ENCODE data around the gene MGST1. TPM values are rescaled to one million over a fixed set of nuclear protein-coding genes. Genes with fewer than 3 reads are reported as not detected.

MGST1 gene
- total RNA-seq, 2 donors from 2014 or later = 120 to 132 TPM

DNA sequence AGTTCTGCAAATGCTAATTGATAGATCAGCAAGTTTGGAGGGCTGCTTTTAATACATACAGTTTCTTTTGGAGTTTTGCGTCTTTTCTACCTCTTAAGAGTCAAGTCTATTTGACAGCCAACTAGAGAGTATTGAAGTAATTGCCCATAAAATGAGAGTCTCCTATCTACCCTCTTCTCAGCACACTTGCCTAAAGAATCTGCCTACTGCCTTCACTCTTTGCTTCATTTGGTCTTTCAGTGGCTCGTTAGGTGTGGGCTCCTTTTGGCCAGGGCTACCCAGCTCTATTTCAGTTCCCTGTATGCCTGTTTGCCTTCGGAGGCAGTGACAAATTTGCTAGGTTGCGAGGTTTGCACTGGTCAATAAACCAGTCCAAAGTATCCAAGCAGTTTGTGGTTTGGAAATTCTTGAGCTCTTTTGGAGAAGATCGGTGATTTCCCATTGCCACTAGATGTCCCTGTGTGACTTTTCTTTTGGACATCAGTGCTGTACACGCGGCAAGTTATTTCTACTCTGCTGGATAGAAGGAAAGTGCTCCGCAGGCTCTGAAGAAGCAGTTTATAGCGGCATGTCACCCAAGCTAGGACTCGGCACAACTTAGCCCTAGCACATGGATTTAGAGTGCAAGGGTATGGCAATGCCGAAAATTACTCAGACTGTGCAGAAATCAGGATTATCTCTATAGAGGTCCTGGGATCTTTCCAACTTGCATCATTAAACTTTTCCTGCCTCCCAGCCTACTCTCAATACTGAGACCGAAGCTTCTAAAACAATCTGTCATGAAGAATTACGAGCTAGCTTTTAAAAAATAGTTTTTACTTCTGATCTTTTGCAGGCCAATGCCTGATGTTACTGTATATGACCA lies 38.6 kb downstream of the MGST1 start:
- Histone ChIP-seq H3K27ac (no peak overlapping the region), H3K27me3 (no peaks in the 10 kb centered on the region), H3K9me3 (no peaks in the 10 kb centered on the region), H3K4me3 (no peak overlapping the region), H3K4me1 (peaks cover 10% of the 10 kb centered on the region), H3K36me3 (replicated peaks in 1 of 2; ENCODE audit: insufficient read depth in 1 of 2, low read depth in 2 of 2) (no peaks in the 10 kb centered on the region)
- intact Hi-C loops (cut with DNase I) = no loop called here
- peak; percentile 93 for ATAC-seq
- peak; percentile 54 to 70 (median 60) for DNase-seq
- WGBS, 2 donors = 14% methylated on average over 13 of the region's 13 CpGs
- no peak for TF ChIP-seq POLR2A (IDR thresholded peaks at IDR 0.05)
- TF ChIP-seq, protein P1, sequence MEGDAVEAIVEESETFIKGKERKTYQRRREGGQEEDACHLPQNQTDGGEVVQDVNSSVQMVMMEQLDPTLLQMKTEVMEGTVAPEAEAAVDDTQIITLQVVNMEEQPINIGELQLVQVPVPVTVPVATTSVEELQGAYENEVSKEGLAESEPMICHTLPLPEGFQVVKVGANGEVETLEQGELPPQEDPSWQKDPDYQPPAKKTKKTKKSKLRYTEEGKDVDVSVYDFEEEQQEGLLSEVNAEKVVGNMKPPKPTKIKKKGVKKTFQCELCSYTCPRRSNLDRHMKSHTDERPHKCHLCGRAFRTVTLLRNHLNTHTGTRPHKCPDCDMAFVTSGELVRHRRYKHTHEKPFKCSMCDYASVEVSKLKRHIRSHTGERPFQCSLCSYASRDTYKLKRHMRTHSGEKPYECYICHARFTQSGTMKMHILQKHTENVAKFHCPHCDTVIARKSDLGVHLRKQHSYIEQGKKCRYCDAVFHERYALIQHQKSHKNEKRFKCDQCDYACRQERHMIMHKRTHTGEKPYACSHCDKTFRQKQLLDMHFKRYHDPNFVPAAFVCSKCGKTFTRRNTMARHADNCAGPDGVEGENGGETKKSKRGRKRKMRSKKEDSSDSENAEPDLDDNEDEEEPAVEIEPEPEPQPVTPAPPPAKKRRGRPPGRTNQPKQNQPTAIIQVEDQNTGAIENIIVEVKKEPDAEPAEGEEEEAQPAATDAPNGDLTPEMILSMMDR (IDR thresholded peaks at IDR 0.05) = peak in 6 of 7 experiments; percentile 18 to 83 (median 66)

DNA sequence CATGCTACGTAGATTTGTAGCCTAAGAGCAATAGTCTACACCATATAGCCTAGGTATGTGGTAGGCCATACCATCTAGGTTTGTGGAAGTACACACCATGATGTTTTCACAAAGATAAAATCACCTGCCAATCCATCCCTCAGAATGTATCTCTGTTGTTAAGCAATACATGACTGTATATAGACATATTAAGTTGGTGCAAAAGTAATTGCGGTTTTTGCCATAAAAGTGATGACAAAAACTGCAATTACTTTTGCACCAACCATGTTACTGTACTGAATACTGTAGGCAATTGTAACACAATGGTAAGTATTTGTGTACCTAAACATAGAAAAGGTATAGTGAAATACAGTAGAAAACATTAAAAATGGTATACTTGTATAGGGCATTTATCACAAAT lies 40.5 kb downstream of the MGST1 start:
- WGBS, 2 donors = 75 to 87% methylated on average over 2 of the region's 2 CpGs

DNA sequence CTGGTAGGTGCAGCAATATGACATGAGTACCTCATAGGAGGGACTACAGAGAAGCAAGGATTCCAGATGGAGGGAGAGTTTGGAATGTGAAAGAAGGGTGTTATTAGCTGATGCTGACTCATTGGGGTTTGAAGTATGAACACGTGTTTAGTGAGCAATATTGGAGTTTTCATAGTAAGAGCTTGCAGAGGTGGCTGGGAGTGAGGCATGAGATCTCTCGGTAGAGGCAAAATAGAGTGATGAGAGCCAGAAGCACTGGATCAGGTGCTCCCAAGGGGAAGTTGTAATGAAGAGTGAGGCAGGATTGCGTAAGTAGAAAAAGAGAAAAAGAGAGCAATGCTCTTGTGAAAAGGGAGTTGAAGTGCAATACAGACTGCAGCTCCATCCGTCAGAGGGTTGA lies 42.1 kb downstream of the MGST1 start:
- intact Hi-C loops (cut with DNase I) = no loop called here
- no peak for ATAC-seq
- DNase-seq = no peak
- Histone ChIP-seq H3K9me3 (no peaks in the 10 kb centered on the region), H3K4me1 (peaks cover 10% of the 10 kb centered on the region), H3K4me3 (no peak overlapping the region), H3K27ac (no peak overlapping the region), H3K36me3 (replicated peaks in 1 of 2; ENCODE audit: insufficient read depth in 1 of 2, low read depth in 2 of 2) (no peaks in the 10 kb centered on the region), H3K27me3 (no peaks in the 10 kb centered on the region)
- TF ChIP-seq, protein P1 (IDR thresholded peaks at IDR 0.05) = no peak
- TF ChIP-seq POLR2A (IDR thresholded peaks at IDR 0.05) = no peak
- WGBS, 2 donors = 71 to 74% methylated on average over 4 of the region's 4 CpGs

More for the DNA sequence above, 40.5 kb downstream of the MGST1 start:
- H3K27me3 ChIP-seq = no peaks in the 10 kb centered on the region
- H3K36me3 ChIP-seq (replicated peaks in 1 of 2; ENCODE audit: insufficient read depth in 1 of 2, low read depth in 2 of 2) = no peaks in the 10 kb centered on the region
- DNase-seq (no peak), ATAC-seq (no peak)
- no peak for TF ChIP-seq POLR2A (IDR thresholded peaks at IDR 0.05)
- TF ChIP-seq, protein P1 (IDR thresholded peaks at IDR 0.05) = no peak
- H3K4me1 ChIP-seq = peaks cover 10% of the 10 kb centered on the region
- no peaks in the 10 kb centered on the region for H3K9me3 ChIP-seq
- no peak overlapping the region for H3K27ac ChIP-seq
- intact Hi-C loops (cut with DNase I) = no loop called here
- H3K4me3 ChIP-seq = no peak overlapping the region

DNA sequence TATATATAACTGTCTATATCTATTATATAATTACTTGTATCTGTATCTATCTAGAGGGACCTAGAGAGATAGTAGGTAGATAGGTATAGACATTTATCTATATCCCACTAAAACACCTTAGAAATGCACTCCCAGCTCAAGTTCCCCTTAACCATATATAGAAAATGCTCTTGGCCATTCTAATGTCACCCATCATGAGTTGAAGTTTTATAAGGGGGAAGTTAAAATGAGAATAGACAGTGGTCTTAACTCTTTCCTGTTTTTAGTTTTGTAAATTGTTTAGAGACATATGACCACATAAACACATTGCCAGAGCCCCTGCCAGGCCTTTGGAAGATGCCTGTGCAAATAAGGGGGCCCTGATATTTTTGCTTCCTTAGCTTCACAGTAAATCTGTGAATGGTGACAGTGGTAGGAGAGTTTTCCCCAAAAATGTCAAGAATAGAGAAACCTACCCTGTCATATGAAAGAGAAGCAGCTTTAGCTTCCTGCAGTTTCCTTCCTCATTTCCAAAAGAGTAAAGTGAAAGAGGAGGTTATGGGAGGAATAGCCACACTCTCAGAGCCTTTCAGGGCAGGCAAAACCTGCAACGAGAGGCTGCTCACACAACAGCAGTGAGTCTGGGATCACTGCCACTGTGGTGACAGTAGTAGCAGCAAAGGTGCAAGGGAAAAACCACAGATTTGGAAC lies 45.5 kb downstream of the MGST1 start:
- Histone ChIP-seq H3K27me3 (no peaks in the 10 kb centered on the region), H3K4me1 (no peaks in the 10 kb centered on the region), H3K4me3 (no peak overlapping the region), H3K9me3 (no peaks in the 10 kb centered on the region), H3K36me3 (replicated peaks in 1 of 2; ENCODE audit: insufficient read depth in 1 of 2, low read depth in 2 of 2) (no peaks in the 10 kb centered on the region), H3K27ac (no peak overlapping the region)
- ATAC-seq (no peak), DNase-seq (no peak)
- intact Hi-C loops (cut with DNase I) = no loop called here
- no peak for TF ChIP-seq POLR2A (IDR thresholded peaks at IDR 0.05)
- TF ChIP-seq, protein P1 (IDR thresholded peaks at IDR 0.05) = no peak
- 50 to 72% methylated on average over 1 of the region's 1 CpG for WGBS, 2 donors

Data from body of pancreas (tissue), 4 donors.